LHCN-M2 (cell line): ENCODE results near the gene IZUMO4. TPM values are rescaled to one million over a fixed set of nuclear protein-coding genes. Genes with fewer than 3 reads are reported as not detected.

Experiments used
- DNase-seq: peaks from one replicate; pipeline ENCODE4 v3.0.0-alpha.2; 2012; ENCODE audit warnings: low read depth
- total RNA-seq: library from RNA; depleted of rRNA; stranded (reverse); fragments of >200 nt; gene quantifications from 2 replicates; pipeline ENCODE4 v1.2.3, GENCODE V29; 2014

IZUMO4 gene
- total RNA-seq, 1 experiment from 2014 or later = 1.2 TPM

GRCh38 chr19:2058570-2059421, 37.9 kb upstream of the IZUMO4 start:
- no peak for DNase-seq

- peak; percentile 68 for DNase-seq
Observed at GRCh38 chr19:2059422-2060201, 37.1 kb upstream of the IZUMO4 start.

GRCh38 chr19:2060884-2061494, 35.7 kb upstream of the IZUMO4 start:
- peak; percentile 68 for DNase-seq

GRCh38 chr19:2061495-2062388, 35.0 kb upstream of the IZUMO4 start:
- DNase-seq = peak; percentile 97

GRCh38 chr19:2062389-2062729, 34.4 kb upstream of the IZUMO4 start:
- no peak for DNase-seq

- no peak for DNase-seq
Observed at GRCh38 chr19:2062770-2063169, 33.9 kb upstream of the IZUMO4 start.

- no peak for DNase-seq
Observed at GRCh38 chr19:2063824-2064223, 32.9 kb upstream of the IZUMO4 start.

GRCh38 chr19:2064395-2064787, 32.3 kb upstream of the IZUMO4 start:
- no peak for DNase-seq

GRCh38 chr19:2064788-2065524, 31.8 kb upstream of the IZUMO4 start:
- DNase-seq = no peak

GRCh38 chr19:2070436-2070827, 26.3 kb upstream of the IZUMO4 start:
- DNase-seq = no peak

- DNase-seq = no peak
Observed at GRCh38 chr19:2070986-2071673, 25.6 kb upstream of the IZUMO4 start.

GRCh38 chr19:2072757-2073551, 23.8 kb upstream of the IZUMO4 start:
- DNase-seq = no peak

GRCh38 chr19:2076526-2076944, 20.2 kb upstream of the IZUMO4 start:
- DNase-seq = no peak

GRCh38 chr19:2077398-2077797, 19.3 kb upstream of the IZUMO4 start:
- no peak for DNase-seq

GRCh38 chr19:2077833-2078619, 18.7 kb upstream of the IZUMO4 start:
- no peak for DNase-seq

- DNase-seq = no peak
Observed at GRCh38 chr19:2079076-2079864, 17.4 kb upstream of the IZUMO4 start.

- no peak for DNase-seq
Observed at GRCh38 chr19:2079865-2080301, 16.8 kb upstream of the IZUMO4 start.
